22Rv1 (cell line): Measurements from ENCODE around the gene SERGEF.

Experiments used
- ZFX ChIP-seq: fragments of 450-650 bp; IDR thresholded peaks from 2 replicates; pipeline ENCODE4 v1.6.1; 2017; ENCODE audit warnings: antibody characterized with exemption, borderline replicate concordance
- TF ChIP-seq, protein P1 (sequence below): fragments of 450-650 bp; IDR thresholded peaks from 2 replicates; pipeline ENCODE4 v1.5.1; 2017; ENCODE audit warnings: mild to moderate bottlenecking

DNA sequence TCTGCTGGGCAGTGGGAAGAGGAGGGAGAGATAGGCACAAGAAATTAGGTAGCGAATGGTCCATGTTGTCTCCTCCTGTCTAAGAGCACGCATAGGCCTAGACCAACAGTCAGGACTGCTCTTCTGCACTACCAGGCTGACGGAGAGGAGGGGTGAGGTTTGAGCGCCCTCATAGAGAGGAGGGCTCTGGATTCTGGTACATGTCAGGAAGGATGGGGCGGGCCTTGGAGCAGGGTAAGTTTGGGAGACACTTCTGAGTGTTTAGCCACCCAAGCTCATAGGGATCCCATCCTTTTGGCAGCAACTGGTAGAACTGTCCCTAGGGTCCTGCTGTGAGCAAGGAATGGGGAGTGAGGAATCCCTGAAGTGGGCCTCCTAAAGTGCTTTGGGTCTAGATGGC lies 217.9 kb downstream of the SERGEF start:
- TF ChIP-seq, protein P1, sequence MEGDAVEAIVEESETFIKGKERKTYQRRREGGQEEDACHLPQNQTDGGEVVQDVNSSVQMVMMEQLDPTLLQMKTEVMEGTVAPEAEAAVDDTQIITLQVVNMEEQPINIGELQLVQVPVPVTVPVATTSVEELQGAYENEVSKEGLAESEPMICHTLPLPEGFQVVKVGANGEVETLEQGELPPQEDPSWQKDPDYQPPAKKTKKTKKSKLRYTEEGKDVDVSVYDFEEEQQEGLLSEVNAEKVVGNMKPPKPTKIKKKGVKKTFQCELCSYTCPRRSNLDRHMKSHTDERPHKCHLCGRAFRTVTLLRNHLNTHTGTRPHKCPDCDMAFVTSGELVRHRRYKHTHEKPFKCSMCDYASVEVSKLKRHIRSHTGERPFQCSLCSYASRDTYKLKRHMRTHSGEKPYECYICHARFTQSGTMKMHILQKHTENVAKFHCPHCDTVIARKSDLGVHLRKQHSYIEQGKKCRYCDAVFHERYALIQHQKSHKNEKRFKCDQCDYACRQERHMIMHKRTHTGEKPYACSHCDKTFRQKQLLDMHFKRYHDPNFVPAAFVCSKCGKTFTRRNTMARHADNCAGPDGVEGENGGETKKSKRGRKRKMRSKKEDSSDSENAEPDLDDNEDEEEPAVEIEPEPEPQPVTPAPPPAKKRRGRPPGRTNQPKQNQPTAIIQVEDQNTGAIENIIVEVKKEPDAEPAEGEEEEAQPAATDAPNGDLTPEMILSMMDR, result no peak
- TF ChIP-seq ZFX, result no peak
